ENCODE results near the gene CSMD2.
"Not testable (repeated sequence)": the region's sequence is repeated elsewhere in the genome, so short reads cannot be mapped to it uniquely, and the experiment has no call there.

The CSMD2 gene

GRCh38 chr1:34113362-34113761 is 51.7 kb downstream of the CSMD2 start:
- no peak for FAIRE-seq
- DNase-seq (ENCODE audit: insufficient read length, low spot score): no peak
- TF ChIP-seq CTCF (IDR thresholded peaks at IDR 0.05; ENCODE audit: insufficient read depth, missing control alignments): no peak

GRCh38 chr1:34108711-34109110 is 56.3 kb downstream of the CSMD2 start:
- FAIRE-seq (no peak), DNase-seq (ENCODE audit: insufficient read length, low spot score) (no peak)
- TF ChIP-seq CTCF (IDR thresholded peaks at IDR 0.05; ENCODE audit: insufficient read depth, missing control alignments): no peak

GRCh38 chr1:34108269-34108668 is 56.8 kb downstream of the CSMD2 start:
- DNase-seq (ENCODE audit: insufficient read length, low spot score) (no peak), FAIRE-seq (no peak)

GRCh38 chr1:34101151-34101550 is 63.9 kb downstream of the CSMD2 start:
- FAIRE-seq (no peak), DNase-seq (ENCODE audit: insufficient read length, low spot score) (no peak)
- TF ChIP-seq CTCF (IDR thresholded peaks at IDR 0.05; ENCODE audit: insufficient read depth, missing control alignments): no peak

More at GRCh38 chr1:34108269-34108668, 56.8 kb downstream of the CSMD2 start:
- no peak for TF ChIP-seq CTCF (IDR thresholded peaks at IDR 0.05; ENCODE audit: insufficient read depth, missing control alignments)

- DNase-seq (ENCODE audit: insufficient read length, low spot score) (no peak), FAIRE-seq (no peak)
- no peak for TF ChIP-seq CTCF (IDR thresholded peaks at IDR 0.05; ENCODE audit: insufficient read depth, missing control alignments)
These were observed 64.7 kb downstream of the CSMD2 start for GRCh38 chr1:34100332-34100731.

- DNase-seq (ENCODE audit: insufficient read length, low spot score); FAIRE-seq: not testable (repeated sequence)
These were observed 72.6 kb downstream of the CSMD2 start for GRCh38 chr1:34092399-34092798.

- TF ChIP-seq CTCF (IDR thresholded peaks at IDR 0.05; ENCODE audit: insufficient read depth, missing control alignments): no peak
- FAIRE-seq (no peak), DNase-seq (ENCODE audit: insufficient read length, low spot score) (no peak)
These were observed 75.3 kb downstream of the CSMD2 start for GRCh38 chr1:34089731-34090130.

GRCh38 chr1:34087986-34088385 is 77.0 kb downstream of the CSMD2 start:
- TF ChIP-seq CTCF (IDR thresholded peaks at IDR 0.05; ENCODE audit: insufficient read depth, missing control alignments): no peak
- FAIRE-seq: no peak
- no peak for DNase-seq (ENCODE audit: insufficient read length, low spot score)
